Tibial nerve (tissue), 4 donors: ENCODE data around the gene NHERF2. TPM values are rescaled to one million over a fixed set of nuclear protein-coding genes. Genes with fewer than 3 reads are reported as not detected.

ENCODE experiments used
- DNase-seq, 2 donors: peaks; one replicate each; pipeline ENCODE4 v3.0.0-alpha.2; 2019; ENCODE audit warnings: low spot score in 2 of 2
- H3K27ac ChIP-seq, 4 donors: fragments of 200-600 bp; sonication (generic) in 3 of 4; one replicate each; pipeline ENCODE4 v1.5.1; 2017 to 2019; ENCODE audit warnings: mild to moderate bottlenecking in 1 of 4
- H3K27me3 ChIP-seq, 2 donors: fragments of 200-600 bp; sonication (generic) in 1 of 2; one replicate each; pipeline versions ENCODE4 v1.5.1 to v1.6.0; 2017 to 2019
- H3K36me3 ChIP-seq, 3 donors: fragments of 200-600 bp; sonication (generic); one replicate each; pipeline ENCODE4 v1.5.1; 2018 to 2019
- H3K4me1 ChIP-seq, 4 donors: fragments of 200-600 bp; sonication (generic) in 3 of 4; one replicate each; pipeline ENCODE4 v1.5.1; 2017 to 2019
- H3K4me3 ChIP-seq, 4 donors: fragments of 200-600 bp; sonication (generic) in 3 of 4; one replicate each; pipeline ENCODE4 v1.5.1; 2017 to 2019; ENCODE audit warnings: mild to moderate bottlenecking in 1 of 4, moderate library complexity in 1 of 4
- H3K9me3 ChIP-seq, 4 donors: fragments of 200-600 bp; sonication (generic) in 3 of 4; one replicate each; pipeline ENCODE4 v1.5.1; 2017 to 2019
- CTCF ChIP-seq, 5 experiments: fragments of 200-600 bp in 3 of 5; fragments of 450-650 bp in 2 of 5; sonication (generic) in 3 of 5; IDR thresholded peaks; one replicate each; pipeline ENCODE4 v1.5.1; 2016 to 2019; ENCODE audit warnings: antibody characterized with exemption in 5 of 5, mild to moderate bottlenecking in 3 of 5, moderate library complexity in 2 of 5
- EP300 ChIP-seq, 2 donors: sonication (generic); formaldehyde crosslinking; IDR thresholded peaks; one replicate each; pipeline ENCODE4 v1.6.1; 2017; ENCODE audit warnings: antibody characterized with exemption in 2 of 2, mild to moderate bottlenecking in 1 of 2
- POLR2A ChIP-seq, 2 donors: fragments of 450-650 bp; IDR thresholded peaks; one replicate each; pipeline ENCODE4 v1.6.1; 2017; ENCODE audit warnings: antibody characterized with exemption in 2 of 2, mild to moderate bottlenecking in 2 of 2, moderate library complexity in 2 of 2
- WGBS, 2 donors: methylation state at CpG; one replicate each; pipeline ENCODE4 v1.1.5; 2018; 5-methylcytosine and 5-hydroxymethylcytosine counted together
- total RNA-seq, 4 donors: library from RNA; depleted of rRNA; stranded (reverse); fragments of >200 nt; gene quantifications; one replicate each; pipeline ENCODE4 v1.1.0, GENCODE V29; 2016

The NHERF2 gene
- total RNA-seq, 4 donors from 2014 or later = 54.7 to 83.1 (median 64.9) TPM

DNA sequence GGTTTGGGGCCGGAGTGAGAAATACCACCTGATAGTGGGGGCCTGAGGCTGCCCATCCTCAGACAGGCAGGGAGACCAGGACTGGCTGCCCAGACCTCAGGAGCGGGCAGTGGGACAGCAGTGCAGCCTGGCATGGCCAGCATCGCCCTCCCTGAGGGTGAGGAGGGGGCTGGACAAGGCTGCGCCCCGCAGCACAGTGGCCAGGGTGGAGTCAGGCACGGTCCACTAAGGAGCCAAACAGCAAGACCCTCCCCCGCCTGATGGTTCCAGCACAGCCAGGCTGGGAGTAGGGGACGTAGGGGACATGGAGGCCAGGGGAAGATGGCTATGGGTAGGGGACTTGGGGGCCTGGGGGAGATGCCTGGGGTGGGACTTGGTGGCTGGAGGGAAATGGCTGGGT is 20.4 kb upstream of the NHERF2 start:
- peaks cover 8 to 23% (median 12%) of the 10 kb centered on the region in 3 donors for H3K36me3 ChIP-seq
- peak overlapping the region in 2 of 4 donors; percentile 2 to 92 for H3K27ac ChIP-seq
- no peaks in the 10 kb centered on the region for H3K27me3 ChIP-seq
- TF ChIP-seq POLR2A (IDR thresholded peaks at IDR 0.05) (no peak), CTCF (IDR thresholded peaks at IDR 0.05) (no peak), EP300 (IDR thresholded peaks at IDR 0.05) (no peak)
- H3K9me3 ChIP-seq = no peaks in the 10 kb centered on the region
- no peak for DNase-seq
- peaks cover 4 to 71% (median 61%) of the 10 kb centered on the region in 4 donors for H3K4me1 ChIP-seq
- H3K4me3 ChIP-seq = no peak overlapping the region
- 90 to 93% methylated on average over 8 of the region's 8 CpGs for WGBS, 2 donors

GRCh38 chr16:2007081-2007836 is 19.4 kb upstream of the NHERF2 start:
- H3K27ac ChIP-seq = peak overlapping the region in 2 of 4 donors; percentile 84 to 92
- H3K4me1 ChIP-seq = peaks cover 4 to 71% (median 61%) of the 10 kb centered on the region in 4 donors
- no peak overlapping the region for H3K4me3 ChIP-seq

DNA sequence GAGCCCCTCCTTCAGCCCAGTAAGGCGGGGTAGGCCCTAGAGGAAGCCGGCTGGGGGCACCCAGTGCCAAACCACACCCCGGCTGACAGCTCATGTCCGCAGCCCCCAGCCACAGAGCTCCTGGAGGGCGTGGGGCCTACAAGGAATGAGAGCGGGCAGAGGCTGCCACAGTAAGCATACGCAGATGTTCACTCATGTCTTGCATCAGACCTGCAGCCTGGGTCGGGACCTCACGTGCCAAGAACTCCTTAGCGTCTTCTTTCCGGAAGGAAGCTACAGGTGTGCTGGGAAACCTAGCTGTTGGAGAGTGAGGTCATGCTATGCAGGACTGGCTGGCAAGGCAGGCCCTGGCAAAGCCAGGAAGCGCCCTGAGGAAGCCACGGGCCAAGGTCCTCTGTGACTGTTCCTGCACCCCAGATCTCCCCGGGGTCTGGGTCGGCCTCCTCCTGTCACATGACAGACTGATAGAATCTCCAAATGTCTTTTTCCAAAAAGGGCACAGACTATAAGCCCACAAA is 18.6 kb upstream of the NHERF2 start:
- Histone ChIP-seq H3K9me3 (no peaks in the 10 kb centered on the region), H3K27ac (peak overlapping the region in 3 of 4 donors; percentile 84 to 92 (median 92)), H3K27me3 (no peaks in the 10 kb centered on the region), H3K4me3 (peak overlapping the region in 2 of 4 donors; percentile 14 to 68), H3K36me3 (peaks cover 0 to 6% (median 0%) of the 10 kb centered on the region in 3 donors), H3K4me1 (peaks cover 4 to 69% (median 61%) of the 10 kb centered on the region in 4 donors)
- 42 to 48% methylated on average over 14 to 15 of the region's 15 CpGs for WGBS, 2 donors
- peak in 1 of 2 donors; percentile 33 for DNase-seq
- TF ChIP-seq EP300 (IDR thresholded peaks at IDR 0.05) (no peak), CTCF (IDR thresholded peaks at IDR 0.05) (no peak), POLR2A (IDR thresholded peaks at IDR 0.05) (no peak)

More at GRCh38 chr16:2007081-2007836, 19.4 kb upstream of the NHERF2 start:
- no peak for DNase-seq
- Histone ChIP-seq H3K9me3 (no peaks in the 10 kb centered on the region), H3K36me3 (peaks cover 2 to 14% (median 7%) of the 10 kb centered on the region in 3 donors), H3K27me3 (no peaks in the 10 kb centered on the region)
- WGBS, 2 donors = 66 to 71% methylated on average over 13 to 16 of the region's 16 CpGs
- no peak for TF ChIP-seq POLR2A (IDR thresholded peaks at IDR 0.05)
- TF ChIP-seq CTCF (IDR thresholded peaks at IDR 0.05) = no peak
- no peak for TF ChIP-seq EP300 (IDR thresholded peaks at IDR 0.05)

DNA sequence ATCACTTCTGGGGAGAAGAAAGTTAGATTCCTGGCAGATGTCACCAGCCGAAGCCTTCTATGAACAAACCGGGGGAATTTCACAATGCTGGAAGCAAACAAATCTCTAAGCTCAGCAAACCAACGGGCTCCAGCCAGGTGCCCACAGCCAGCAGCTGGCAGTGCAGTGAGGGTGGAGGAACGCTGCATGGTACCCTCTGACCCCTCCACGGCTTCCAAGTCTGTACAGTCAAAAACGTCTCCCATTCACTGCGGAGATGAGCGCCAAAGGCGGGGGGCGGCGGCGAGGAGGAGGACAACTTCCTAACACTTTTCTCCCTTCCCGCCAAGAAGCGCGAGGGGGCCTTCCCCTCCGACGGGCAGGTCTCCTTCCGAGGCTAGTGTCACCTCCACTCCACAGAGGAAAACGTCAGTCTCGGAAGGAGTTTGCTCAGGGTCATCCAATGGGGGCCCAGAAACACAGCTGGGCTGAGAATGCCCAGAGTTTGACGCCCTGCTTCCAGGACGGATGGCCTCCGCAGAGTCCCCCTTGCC is 18.0 kb upstream of the NHERF2 start:
- TF ChIP-seq CTCF (IDR thresholded peaks at IDR 0.05) = no peak
- TF ChIP-seq POLR2A (IDR thresholded peaks at IDR 0.05) = no peak
- TF ChIP-seq EP300 (IDR thresholded peaks at IDR 0.05) = no peak
- Histone ChIP-seq H3K4me1 (peaks cover 4 to 63% (median 59%) of the 10 kb centered on the region in 4 donors), H3K27ac (peak overlapping the region in 3 of 4 donors; percentile 84 to 92 (median 92)), H3K9me3 (no peaks in the 10 kb centered on the region), H3K36me3 (no peaks in the 10 kb centered on the region), H3K4me3 (peak overlapping the region; percentile 68 to 98 (median 74)), H3K27me3 (no peaks in the 10 kb centered on the region)
- 2% methylated on average over 23 of the region's 23 CpGs for WGBS, 2 donors
- DNase-seq = no peak
